Stimulated activated CD8-positive, alpha-beta memory T cell treated with anti-CD3 and anti-CD28 coated beads, Interleukin-4, amount 100 ng/mL, for 24 hours (primary cell): Measurements from ENCODE around the gene PRMT9.

Experiments used
- DNase-seq: peaks from one replicate; pipeline ENCODE4 v3.0.0-alpha.2; 2020; ENCODE audit warnings: low read depth

The PRMT9 gene

DNA sequence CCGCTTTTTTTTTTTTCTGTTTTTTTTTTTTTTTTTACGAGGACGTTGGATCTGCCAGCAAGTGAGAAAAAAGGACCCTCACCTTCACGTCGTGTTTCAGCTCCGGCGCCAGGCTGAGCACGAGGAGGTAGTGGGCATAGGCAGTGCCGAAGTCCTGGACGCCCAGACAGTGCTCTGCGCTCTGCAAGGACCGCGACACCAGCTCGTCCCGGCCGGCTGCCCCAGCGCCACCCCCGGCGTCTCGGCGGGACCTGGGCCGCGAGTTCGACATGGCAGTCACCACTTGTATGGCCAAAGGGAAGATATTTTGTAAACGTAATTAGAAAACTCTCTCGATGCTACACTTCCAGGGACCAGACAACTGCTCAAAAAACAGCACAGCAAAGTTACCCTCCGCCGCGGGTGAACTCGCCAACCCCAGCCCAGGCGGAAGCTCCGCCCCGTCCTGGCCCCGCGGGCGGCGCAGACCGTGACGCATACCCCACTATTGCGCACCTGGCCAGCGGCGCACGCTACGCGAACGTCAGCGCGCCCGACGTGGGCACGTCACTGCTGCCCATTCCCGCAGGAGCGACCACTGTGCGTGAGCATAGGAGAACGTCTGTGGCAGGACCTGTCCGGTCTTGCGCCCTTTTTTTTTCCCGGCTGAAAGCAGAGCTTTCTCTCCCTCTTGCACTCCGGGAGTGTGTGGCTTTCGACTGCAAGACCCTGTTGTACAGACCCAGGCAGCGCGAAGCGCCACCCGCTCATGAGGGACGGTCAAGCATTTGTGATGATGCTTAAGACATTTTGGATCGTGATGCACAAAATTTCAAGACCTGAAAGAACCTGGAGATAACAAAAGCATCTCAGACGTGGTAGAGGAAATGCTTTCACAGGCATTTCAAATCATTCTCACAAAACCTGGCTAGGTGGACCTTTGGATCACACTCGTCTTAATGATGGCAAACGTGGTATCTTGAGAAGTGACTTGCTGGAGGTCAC lies at the start of gene PRMT9:
TSS of gene PRMT9 (minus strand) at position 447 of the 984 bp plus-strand sequence. CDS start at position 271, 176 bp downstream.
- peak; percentile 85 for DNase-seq

DNA sequence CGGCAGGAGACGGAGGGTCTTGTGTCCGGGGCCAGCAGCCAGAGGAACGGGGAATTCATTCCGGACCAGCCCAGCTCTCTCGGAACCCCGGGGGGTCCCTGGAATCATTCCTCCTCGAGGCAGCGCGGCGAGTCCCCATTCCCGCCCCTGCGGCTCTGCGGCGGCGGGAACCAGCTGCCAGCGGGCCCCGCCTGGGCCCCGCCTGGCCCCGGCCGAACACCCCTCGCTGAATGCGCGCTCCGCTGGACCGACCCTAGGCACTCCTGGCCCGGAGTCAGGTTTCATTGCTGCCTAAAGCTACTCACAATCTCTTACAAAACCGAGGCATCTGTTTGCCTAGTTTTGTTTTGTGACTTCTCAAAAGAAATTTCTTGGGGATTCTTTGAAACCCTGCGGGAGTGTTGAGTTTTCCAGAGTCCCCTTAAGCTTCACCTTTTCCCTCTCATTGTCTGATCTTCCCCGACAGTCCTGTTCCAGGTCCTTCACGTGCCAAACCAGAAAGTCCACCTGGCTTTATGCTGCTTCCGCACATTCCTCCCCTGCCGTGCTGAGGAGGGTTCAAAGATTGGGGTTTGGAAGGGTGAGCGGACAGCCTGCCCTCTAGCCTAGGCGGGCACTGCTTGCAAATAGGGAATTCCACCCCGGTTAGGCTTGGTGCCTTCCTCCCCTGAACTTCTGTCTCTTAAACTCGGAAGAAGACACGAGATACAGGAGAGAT lies 48.7 kb upstream of the PRMT9 start:
- DNase-seq: no peak

DNA sequence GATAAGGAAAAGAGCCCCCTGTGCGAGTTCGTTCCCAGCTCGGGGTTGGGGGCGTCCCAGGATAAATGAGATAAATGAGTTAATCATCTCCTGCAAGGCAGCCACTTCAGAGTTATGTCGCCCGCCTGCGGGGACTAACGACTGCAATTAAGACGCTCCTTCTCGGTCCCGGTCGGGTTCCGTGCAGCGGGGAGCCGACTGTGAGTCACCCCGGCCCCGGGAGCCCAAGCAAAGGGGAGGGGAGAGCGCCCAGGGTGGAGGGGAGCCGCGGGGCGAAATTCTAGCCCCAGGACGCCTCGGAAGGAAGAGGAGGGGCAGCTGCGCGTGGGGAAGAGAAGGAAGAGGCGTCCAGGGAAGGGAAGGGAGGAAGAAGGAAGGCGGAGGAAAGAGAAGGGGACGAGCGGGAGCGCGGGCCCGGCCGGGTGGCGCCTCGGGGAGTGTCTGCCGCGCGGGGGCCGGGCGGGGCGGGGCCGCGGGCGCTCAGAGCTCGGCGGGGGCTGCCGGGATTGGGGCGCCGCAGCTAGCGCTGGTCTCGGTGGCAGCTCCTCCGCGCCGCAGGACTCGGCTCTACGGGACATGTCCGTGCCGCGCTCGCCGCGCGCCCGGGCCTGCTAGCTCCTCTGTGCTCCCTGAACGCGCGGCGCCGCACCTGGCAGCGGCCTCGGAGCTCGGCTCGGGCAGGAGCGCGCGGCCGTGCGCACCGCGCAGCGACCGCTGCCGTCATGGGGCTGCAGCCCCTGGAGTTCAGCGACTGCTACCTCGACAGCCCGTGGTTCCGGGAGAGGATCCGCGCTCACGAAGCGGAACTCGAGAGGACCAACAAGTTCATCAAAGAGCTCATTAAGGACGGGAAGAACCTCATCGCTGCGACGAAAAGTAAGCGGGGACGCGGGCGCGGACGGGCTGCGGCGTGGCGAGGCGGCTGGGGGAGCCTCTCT lies 47.9 kb upstream of the PRMT9 start, which contains the start of gene ARHGAP10:
TSS of gene ARHGAP10 (plus strand) at position 509 of the 938 bp plus-strand sequence. CDS start at position 723, 214 bp downstream.
- DNase-seq: peak; percentile 59

DNA sequence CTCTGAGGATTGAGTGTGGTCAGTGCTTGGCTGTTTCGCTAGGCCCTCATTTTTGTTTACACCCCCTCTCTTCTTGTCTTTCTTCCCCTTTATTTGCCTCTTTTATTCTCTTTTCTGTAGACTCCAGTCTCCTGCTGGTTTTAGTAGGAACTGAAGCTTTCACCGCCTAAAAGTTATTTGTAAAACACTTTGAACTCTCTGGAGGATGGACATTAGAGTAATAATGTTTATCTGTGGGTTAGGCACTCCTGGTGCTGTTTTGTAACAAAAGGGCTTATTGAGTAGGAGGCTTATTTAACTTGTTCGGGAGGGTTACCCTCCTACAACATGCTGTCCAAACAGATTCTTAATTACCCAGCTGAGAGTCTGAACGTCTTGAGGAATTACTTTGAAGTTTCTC lies 46.4 kb upstream of the PRMT9 start:
- no peak for DNase-seq

DNA sequence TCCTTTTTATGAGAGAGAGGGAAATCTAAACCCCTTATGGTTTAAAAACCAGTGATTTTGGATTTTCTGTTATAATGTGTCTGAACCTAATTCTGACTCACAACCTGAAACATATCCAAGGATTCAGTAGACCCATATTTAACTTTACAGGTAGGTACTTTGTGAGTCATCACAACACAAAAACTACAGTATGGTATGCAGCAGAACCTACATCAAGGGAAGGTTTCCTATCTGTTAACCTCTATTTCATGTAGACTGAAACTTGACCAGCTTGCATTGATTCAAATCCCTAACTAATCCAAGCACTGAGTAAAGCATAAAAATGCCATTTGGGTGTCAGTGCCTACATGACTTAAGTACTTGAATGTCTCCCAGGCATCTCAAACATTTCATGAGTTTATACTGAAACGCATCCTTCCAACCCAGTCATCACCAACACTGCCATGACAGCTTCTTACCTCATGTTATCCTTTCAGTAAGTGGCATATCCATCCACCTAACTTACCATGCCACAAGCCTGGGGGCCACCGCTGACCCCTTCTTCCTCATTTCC lies 43.6 kb upstream of the PRMT9 start:
- DNase-seq: no peak

DNA sequence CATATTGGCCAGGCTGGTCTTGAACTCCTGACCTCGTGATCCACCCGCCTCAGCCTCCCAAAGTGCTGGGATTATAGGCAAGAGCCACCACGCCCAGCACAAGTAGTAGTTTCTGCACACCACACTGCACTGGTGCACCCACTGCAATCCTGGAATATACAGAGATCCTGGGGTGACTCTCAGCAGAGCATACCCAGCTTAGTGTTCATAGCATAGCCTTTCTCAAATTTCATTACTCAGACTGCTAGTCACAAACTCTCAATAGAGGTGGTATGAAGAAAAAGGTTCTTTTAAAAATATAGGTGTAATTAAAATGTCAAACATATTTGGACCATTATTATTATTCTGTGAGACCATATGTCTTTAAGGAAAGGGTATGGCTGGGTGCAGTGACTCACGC lies 41.7 kb upstream of the PRMT9 start:
- DNase-seq: no peak

DNA sequence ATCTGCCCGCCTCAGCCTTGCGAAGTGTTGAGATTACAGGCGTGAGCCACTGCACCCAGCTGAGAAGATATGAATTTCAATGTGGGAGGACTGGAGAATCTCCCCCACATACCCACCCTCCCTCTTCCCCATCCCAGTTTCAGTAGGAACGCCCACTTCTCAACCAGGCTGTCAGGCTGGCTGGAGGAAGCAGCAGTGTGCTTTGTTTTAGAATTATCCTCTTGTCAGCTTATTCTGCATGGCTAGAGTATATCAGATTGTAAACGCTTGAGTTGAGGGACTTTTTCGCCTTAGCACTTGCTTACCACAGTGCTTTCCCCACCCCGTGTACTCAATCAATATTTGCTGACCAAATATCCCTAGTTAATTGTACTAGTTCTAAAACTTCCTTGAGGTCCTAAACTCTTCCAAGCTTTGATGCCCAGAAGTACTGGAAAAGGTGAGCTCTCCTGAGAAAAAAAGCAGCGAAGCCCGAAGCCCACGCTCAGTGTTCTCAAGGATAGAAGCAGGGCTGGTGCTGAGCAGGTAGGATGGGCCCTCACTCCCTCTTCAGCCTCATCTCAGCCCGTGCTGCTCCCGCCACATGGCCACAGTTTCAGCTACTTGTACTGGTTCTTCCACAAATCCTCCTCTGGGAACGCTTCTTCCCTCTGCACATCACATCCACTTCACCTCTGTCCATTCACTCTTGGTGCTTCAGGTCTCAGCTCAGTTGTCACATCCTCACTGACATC lies 40.7 kb upstream of the PRMT9 start:
- no peak for DNase-seq

DNA sequence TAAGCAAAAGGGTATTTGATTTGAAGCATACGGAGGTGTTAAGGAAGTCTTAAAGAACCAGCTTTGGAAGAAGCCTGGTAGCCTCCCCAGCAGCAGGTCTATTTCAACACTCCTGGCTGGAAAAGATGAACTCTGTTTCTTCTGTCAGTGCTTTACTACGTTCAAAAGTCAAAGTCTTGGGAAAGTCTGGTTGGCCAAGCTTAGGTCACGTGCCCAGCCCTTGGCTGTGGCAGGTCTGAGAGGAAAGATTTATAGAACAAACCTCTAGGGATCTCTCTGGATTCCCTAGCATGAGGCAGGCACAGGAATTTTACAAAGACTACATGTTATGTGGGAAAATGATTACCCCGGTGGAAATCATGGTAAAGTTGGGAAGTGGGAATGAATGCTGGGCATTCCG lies 39.4 kb upstream of the PRMT9 start:
- DNase-seq: no peak

DNA sequence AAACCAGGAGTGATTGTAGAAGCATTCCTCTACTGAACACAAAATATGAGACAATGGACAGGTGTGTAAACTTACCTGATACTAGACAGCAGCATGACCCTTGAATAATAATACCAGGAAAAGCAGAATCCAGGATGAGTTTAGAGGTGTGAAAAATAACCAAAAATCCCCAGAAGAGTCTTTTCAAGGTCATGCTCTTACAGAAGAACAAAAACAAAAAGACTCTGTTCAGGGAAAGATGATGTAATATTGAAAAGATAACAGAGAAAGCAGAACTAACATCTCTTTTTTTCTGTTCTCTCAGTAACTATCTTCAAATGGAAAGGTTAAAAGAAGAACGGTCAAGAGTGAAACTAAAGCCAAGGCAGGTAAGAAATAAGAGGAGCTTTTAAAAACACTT lies 33.9 kb upstream of the PRMT9 start:
- DNase-seq: no peak

DNA sequence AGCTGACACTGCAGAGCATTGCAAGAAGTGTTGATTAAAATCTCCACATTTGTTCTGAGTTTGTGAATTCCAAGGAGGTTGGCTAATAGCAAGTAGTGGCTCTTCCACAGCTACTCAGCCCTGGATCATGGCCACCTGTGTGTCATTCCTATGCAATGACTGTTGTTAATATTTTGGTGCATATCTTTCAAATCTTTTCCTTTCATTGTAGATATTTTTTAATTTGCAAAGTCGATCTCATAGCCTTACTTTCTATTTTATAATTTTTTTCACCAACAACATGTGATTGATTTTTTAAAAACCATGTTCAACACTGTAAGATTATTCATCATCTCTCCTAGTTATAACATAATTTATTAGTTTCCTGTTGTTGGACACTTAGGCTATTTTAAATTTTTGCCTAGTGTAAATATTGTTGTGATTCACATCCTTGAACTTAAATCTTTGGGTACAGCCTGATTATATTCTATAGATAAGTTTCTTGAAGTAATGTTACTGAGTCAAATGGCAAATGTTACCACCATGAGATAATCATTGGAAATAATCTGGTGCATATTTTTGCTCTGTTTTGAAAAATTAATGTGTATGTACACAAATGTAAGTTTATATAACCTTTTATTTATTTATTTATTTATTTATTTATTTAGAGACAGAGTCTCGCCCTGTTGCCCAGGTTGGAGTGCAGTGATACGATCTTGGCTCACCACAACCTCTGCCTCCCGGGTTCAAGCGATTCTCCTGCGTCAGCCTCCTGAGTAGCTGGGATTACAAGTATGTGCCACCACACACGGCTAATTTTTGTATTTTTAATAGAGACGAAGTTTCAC lies 30.8 kb upstream of the PRMT9 start:
- DNase-seq: no peak

DNA sequence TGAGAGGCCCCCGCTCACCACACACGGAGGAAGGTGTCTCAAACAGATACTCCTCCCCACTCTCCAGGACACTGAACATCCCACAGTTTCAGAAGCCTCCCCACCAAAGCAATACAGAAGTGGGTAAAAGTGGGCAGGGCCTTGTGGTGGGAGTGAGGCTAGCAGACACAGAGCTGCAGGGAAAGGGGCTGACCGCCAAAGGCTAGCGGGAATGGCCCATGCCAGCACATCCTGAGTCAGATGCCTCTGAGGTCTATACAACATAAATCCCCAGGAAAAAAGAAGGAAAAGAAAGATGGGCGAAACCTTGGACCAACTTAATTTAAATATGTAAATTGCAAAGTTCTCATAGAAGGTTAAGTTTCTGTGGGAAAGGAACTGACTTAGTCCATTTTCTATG lies 26.0 kb upstream of the PRMT9 start:
- DNase-seq: no peak

DNA sequence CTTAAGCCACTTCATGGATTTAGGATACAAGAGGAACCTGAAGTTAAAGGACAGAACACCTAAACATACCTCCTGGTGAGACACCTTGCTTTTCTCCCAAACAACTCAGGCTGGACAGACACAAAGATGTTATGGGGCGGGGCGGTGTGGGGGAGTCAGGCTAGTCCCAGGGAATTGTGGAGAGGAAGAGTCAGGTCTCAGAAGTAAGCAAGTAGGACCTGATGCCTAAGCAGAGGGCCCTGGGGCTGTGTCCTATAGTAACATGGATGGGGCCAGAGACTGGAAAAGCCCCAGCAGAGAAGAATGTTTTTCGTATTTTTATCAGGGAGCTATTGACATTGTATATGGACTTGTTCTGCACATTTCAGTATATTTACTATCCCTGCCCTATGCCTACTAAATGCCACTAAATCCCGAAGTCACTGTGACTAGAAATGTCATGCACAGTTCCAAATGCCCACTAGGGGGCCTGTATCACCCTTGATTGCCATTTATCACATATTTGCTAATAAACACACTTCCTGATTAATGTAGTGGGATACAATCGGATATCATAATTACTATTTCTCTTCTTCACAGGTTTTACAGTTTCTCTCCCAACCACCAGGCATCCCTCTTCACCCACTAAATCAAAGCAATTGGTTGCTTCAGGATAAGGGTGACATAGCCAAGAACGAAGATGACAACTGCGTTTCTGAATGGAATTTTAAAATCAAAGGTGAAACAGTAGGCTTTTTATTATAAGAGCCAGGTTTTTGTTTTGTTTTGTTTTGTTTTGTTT lies 24.1 kb upstream of the PRMT9 start:
- peak; percentile 17 for DNase-seq

DNA sequence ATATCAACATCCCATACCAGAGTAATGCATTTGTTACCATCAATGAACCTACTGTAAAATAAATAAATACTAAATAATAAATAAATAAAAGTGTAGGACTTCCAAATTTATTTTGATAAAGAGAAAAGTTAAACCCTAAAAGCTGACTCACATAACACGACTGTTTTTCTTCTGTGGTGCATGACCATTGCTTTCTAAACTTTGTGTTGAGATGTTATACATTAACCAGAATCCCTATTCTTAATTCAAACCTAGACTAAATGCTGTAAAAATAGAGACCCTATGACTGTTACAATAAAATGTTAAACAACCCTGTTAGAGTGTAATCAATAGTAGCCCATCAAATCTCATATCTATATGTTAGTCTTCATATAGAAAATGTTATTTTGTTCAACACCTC lies 20.9 kb upstream of the PRMT9 start:
- no peak for DNase-seq

DNA sequence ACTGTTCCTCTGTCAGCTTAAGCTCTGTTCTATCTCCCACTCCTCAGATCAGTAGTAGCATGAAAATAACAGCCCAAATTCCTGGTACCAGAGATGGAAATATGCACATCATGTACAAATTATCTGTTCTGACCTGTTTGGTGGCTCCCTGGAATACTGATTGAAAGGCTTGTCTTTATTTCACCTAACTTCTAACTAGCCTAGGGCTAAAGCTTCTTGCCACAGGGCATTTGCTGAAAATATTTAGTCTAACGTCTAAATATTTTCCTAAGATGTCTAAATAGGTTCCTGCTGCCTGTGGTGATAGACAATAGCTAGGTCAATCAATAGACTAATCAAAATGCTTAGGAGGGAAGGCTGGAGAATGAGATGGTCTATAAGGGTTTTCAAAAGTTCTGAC lies 12.9 kb upstream of the PRMT9 start:
- no peak for DNase-seq

DNA sequence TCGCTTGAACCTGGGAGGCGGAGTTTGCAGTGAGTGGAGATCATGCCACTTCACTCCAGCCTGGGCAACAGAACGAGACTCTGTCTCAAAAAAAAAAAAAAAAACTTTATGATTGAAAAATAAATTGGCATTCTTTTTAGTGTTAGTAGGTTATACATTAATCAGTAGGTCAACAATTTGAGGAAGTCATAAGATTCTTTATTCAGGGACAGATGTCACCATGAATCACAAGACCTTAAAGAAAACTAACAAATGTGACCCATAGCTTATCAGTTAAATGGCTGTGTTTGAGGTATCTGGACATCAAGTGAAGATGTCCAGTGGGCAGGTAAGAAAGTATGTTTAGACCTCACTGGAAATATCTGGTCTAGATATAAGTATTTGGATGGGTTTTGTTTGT lies 9.3 kb upstream of the PRMT9 start:
- DNase-seq: no peak

DNA sequence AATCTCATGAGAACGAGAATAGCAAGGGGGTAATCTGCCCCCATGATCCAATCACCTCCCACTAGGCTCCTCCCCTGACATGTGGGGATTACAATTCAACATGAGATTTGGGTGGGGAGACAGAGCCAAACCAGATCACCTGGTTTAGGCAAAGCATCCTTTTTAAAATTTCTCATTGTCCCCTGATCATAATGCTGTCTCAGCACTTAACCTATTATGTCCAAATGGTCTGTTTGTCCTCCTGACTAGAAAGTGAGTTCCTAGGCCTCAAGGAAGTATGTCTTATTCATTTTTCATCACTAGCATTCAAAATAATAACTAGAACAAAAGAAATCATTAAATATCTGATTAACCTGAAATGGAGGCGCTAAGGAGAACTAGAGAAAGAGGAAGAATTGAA lies 7.9 kb upstream of the PRMT9 start:
- no peak for DNase-seq

DNA sequence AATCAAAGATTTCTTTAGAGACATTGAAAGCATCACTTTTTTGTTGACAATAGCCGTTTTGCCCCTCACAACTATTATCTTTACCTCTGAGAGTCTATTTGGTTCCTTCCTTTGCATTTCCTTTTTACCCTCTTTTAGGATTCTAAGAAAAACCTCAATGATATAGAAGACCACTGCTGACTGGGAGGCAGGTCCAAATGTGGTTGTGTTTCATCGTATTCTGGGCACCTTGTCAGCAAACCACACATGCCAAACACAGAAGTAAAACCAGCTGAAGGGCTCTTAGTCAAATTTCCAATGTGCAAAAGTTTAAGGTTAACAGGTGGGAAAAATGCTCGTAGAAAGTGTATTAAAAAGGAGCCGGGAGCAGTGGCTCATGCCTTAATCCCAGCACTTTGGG lies 5.1 kb upstream of the PRMT9 start:
- no peak for DNase-seq

DNA sequence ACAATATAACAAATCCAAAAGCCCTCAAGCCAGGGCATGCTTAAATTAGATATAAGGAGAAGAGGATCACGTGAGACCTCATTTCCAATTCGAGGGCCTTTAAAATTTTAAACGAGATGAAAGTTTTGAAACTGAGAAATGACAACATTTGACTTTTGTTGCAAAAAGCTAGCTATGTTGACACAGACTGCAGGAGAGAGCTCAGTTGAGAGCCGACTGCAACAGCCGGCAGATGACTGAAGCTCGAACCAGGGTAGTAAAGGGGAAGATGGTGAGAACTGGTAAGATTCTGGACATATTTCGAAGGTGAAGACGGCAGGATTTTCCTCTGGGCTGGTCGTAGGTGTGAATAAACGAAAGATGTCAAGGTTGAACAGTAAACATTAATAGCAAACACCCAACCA lies 773 bp downstream of the PRMT9 start:
- no peak for DNase-seq

DNA sequence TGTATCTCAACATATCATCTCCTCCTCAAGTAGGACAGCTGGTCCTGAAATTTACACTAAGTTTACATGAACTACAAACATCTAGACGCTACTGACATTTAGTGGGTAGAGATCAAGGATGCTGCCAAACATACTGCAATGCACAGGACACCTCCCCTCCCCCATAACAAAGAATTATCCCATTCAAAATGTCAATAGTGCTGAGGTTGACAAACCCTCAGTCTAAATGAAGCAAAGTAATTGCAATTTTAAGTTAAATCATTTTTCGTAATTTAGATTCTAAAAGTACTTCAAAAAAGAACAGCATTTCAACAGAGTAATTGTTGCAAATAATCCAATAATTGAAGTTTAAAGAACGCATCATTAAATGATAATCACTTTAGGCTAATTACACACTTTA lies 1.2 kb downstream of the PRMT9 start:
- no peak for DNase-seq
